PC-3 (cell line): Measurements from ENCODE around the gene SORL1. TPM values are rescaled to one million over a fixed set of nuclear protein-coding genes. Genes with fewer than 3 reads are reported as not detected.

Source experiments
- ATAC-seq: fragments of 200-7000 bp; cut with Tn5 transposase; 2 replicates; pipeline ENCODE4 v1.9.1; 2020; ENCODE audit warnings: mild to moderate bottlenecking, moderate library complexity
- BruUV-seq: library from RNA; stranded (reverse); fragments of 400-500 nt; replicated peaks from 2 replicates; lab custom pipeline; 2021; lab: Mats Ljungman, UMichigan
- CTCF ChIA-PET: fragments of 300-600 bp; sonication (Branson Sonifier 250); formaldehyde crosslinking; loops from one replicate; lab custom pipeline; 2022; ENCODE audit warnings: antibody characterized with exemption; lab: Charles Lee
- POLR2A ChIA-PET: fragments of 300-600 bp; sonication (Branson Sonifier 250); formaldehyde crosslinking; loops from one replicate; lab custom pipeline; 2022; ENCODE audit warnings: antibody characterized with exemption; ENCODE audit not compliant: unreplicated experiment; lab: Charles Lee
- DNase-seq: peaks from one replicate; pipeline ENCODE4 v3.0.0-alpha.2; 2015
- H2AFZ ChIP-seq: fragments of 300-600 bp; sonication (generic); 2 replicates; pipeline ENCODE4 v1.6.0; 2016; ENCODE audit warnings: antibody characterized with exemption, low read length
- H3F3A ChIP-seq: fragments of 300-600 bp; sonication (generic); one replicate; pipeline ENCODE4 v1.6.0; 2017; ENCODE audit warnings: antibody characterized with exemption, low read length, control low read depth, mild to moderate bottlenecking; ENCODE audit not compliant: unreplicated experiment
- H3K27ac ChIP-seq: fragments of 300-600 bp; sonication (generic); 2 replicates; pipeline ENCODE4 v1.5.1; 2016; ENCODE audit warnings: mild to moderate bottlenecking, low read length
- H3K27me3 ChIP-seq: fragments of 300-600 bp; sonication (generic); 2 replicates; pipeline ENCODE4 v1.6.1; 2016; ENCODE audit warnings: low read length, mixed read lengths
- H3K36me3 ChIP-seq: fragments of 300-600 bp; sonication (generic); 2 replicates; pipeline ENCODE4 v1.6.1; 2016; ENCODE audit warnings: low read depth, mixed run types, low read length, mixed read lengths
- H3K4me1 ChIP-seq: fragments of 300-600 bp; sonication (generic); 2 replicates; pipeline ENCODE4 v1.5.1; 2016; ENCODE audit warnings: low read length; ENCODE audit not compliant: insufficient read depth
- H3K4me2 ChIP-seq: fragments of 300-600 bp; sonication (generic); 2 replicates; pipeline ENCODE4 v1.6.0; 2016; ENCODE audit warnings: low read length
- H3K4me3 ChIP-seq: fragments of 300-600 bp; sonication (generic); 2 replicates; pipeline ENCODE4 v1.5.1; 2016; ENCODE audit warnings: mild to moderate bottlenecking, low read length, mixed read lengths
- H3K79me2 ChIP-seq: fragments of 300-600 bp; sonication (generic); 2 replicates; pipeline ENCODE4 v1.6.1; 2017; ENCODE audit warnings: low read length, mixed read lengths
- H3K9ac ChIP-seq: fragments of 300-600 bp; sonication (generic); 2 replicates; pipeline ENCODE4 v1.6.0; 2016; ENCODE audit warnings: mild to moderate bottlenecking, low read length
- H3K9me2 ChIP-seq: fragments of 300-600 bp; sonication (generic); replicated peaks from 2 replicates; pipeline ENCODE4 v1.6.1; 2016; ENCODE audit warnings: mixed run types, low read length, mixed read lengths
- H3K9me3 ChIP-seq: fragments of 300-600 bp; sonication (generic); 2 replicates; pipeline ENCODE4 v1.6.1; 2016; ENCODE audit warnings: low read length, mixed read lengths
- H4K20me1 ChIP-seq: fragments of 300-600 bp; sonication (generic); 2 replicates; pipeline ENCODE4 v1.6.1; 2016; ENCODE audit warnings: low read length, mixed read lengths
- CTCF ChIP-seq: fragments of 300-600 bp; sonication (generic); conservative IDR thresholded peaks from 2 replicates; pipeline ENCODE4 v1.5.1; 2017; ENCODE audit warnings: antibody characterized with exemption, low read depth, mild to moderate bottlenecking, low read length
- EZH2 ChIP-seq: fragments of 300-600 bp; sonication (generic); IDR thresholded peaks from one replicate; pipeline ENCODE4 v1.6.1; 2017; ENCODE audit warnings: antibody characterized with exemption, mild to moderate bottlenecking, low read length; ENCODE audit not compliant: unreplicated experiment
- EZH2phosphoT487 ChIP-seq: fragments of 300-600 bp; sonication (generic); IDR thresholded peaks from 2 replicates; pipeline ENCODE4 v1.6.1; 2018; ENCODE audit warnings: mild to moderate bottlenecking, antibody characterized with exemption, low read length, borderline replicate concordance
- intact Hi-C: fragments of 100-400 bp; cut with micrococcal nuclease; formaldehyde crosslinking; loops from 2 replicates; pipeline ENCODE4 v1.9.0; 2023
- total RNA-seq: library from RNA; depleted of rRNA; stranded (reverse); fragments of >200 nt; gene quantifications from 2 replicates; pipeline ENCODE4 v1.2.3, GENCODE V29; 2014

SORL1 gene
- total RNA-seq, 1 experiment from 2014 or later, result 53.7 TPM

- no peaks in the 10 kb centered on the region for H3K79me2 ChIP-seq
- TF ChIP-seq CTCF (no peak), EZH2 (no peak), EZH2phosphoT487 (no peak)
- ChIA-PET POLR2A (no interaction called here), CTCF (no interaction called here)
- no peak overlapping the region for H2AFZ ChIP-seq
- ATAC-seq (no peak), DNase-seq (no peak)
- intact Hi-C loops, result no loop called here
- no peaks in the 10 kb centered on the region for H3F3A ChIP-seq
- peaks cover 10% of the 10 kb centered on the region; the same call in 1 of the 2 replicates for H3K36me3 ChIP-seq
- H3K9me3 ChIP-seq, result no peaks in the 10 kb centered on the region
- BruUV-seq, result no TSS peak
- no peaks in the 10 kb centered on the region for H3K4me1 ChIP-seq
- no peaks in the 10 kb centered on the region for H3K9me2 ChIP-seq
- no peak overlapping the region for H3K27ac ChIP-seq
- H4K20me1 ChIP-seq, result no peaks in the 10 kb centered on the region
- no peak overlapping the region for H3K4me3 ChIP-seq
- no peaks in the 10 kb centered on the region for H3K27me3 ChIP-seq
- H3K9ac ChIP-seq, result no peak overlapping the region
- H3K4me2 ChIP-seq, result no peak overlapping the region
These were observed 61.7 kb downstream of the SORL1 start for GRCh38 chr11:121513807-121514206.

- H3K9me2 ChIP-seq, result no peaks in the 10 kb centered on the region
- ChIA-PET CTCF (no interaction called here), POLR2A (no interaction called here)
- H3K9ac ChIP-seq, result no peak overlapping the region
- H3K4me2 ChIP-seq, result no peak overlapping the region
- DNase-seq (no peak), ATAC-seq (no peak)
- H3K4me3 ChIP-seq, result no peak overlapping the region
- H3K4me1 ChIP-seq, result no peaks in the 10 kb centered on the region
- no TSS peak for BruUV-seq
- H4K20me1 ChIP-seq, result no peaks in the 10 kb centered on the region
- intact Hi-C loops, result no loop called here
- H2AFZ ChIP-seq, result no peak overlapping the region
- H3K36me3 ChIP-seq, result peaks cover 10% of the 10 kb centered on the region; the same call in 1 of the 2 replicates
- no peaks in the 10 kb centered on the region for H3K9me3 ChIP-seq
- no peaks in the 10 kb centered on the region for H3F3A ChIP-seq
- H3K79me2 ChIP-seq, result no peaks in the 10 kb centered on the region
- no peaks in the 10 kb centered on the region for H3K27me3 ChIP-seq
- TF ChIP-seq EZH2phosphoT487, result no peak
- no peak for TF ChIP-seq CTCF
- no peak for TF ChIP-seq EZH2
- H3K27ac ChIP-seq, result no peak overlapping the region
These were observed 62.6 kb downstream of the SORL1 start for GRCh38 chr11:121514432-121515334.

- TF ChIP-seq EZH2 (no peak), CTCF (no peak), EZH2phosphoT487 (no peak)
- Histone ChIP-seq H3K4me1 (0 out of 2 replicates have a peak, but pooled peaks cover 2% of the 10 kb centered on the region), H3K27me3 (no peaks in the 10 kb centered on the region), H2AFZ (no peak overlapping the region), H3K4me3 (no peak overlapping the region), H3F3A (no peaks in the 10 kb centered on the region), H4K20me1 (no peaks in the 10 kb centered on the region), H3K4me2 (no peak overlapping the region), H3K9me2 (no peaks in the 10 kb centered on the region), H3K9me3 (no peaks in the 10 kb centered on the region), H3K9ac (no peak overlapping the region), H3K79me2 (no peaks in the 10 kb centered on the region), H3K36me3 (peaks cover 10% of the 10 kb centered on the region; the same call in 1 of the 2 replicates), H3K27ac (no peak overlapping the region)
- DNase-seq, result no peak
- BruUV-seq, result no TSS peak
- CTCF ChIA-PET, result no interaction called here
- intact Hi-C loops, result no loop called here
- no peak for ATAC-seq
- POLR2A ChIA-PET, result no interaction called here
These were observed 63.2 kb downstream of the SORL1 start for GRCh38 chr11:121515335-121515671.
